KOPT-K1 (cell line): ENCODE measurements around the gene FOXO3.

Source experiments
- H3K27ac ChIP-seq: fragments of 200-600 bp; sonication (generic); 2 replicates; pipeline ENCODE4 v1.5.1; 2016; ENCODE audit warnings: antibody characterized with exemption, mild to moderate bottlenecking, low read depth, low read length; ENCODE audit not compliant: poor library complexity, severe bottlenecking
- H3K36me3 ChIP-seq: fragments of 200-600 bp; sonication (generic); 2 replicates; pipeline ENCODE4 v1.5.1; 2017; ENCODE audit warnings: antibody characterized with exemption, mild to moderate bottlenecking, low read length, moderate library complexity; ENCODE audit not compliant: insufficient read depth
- H3K9me3 ChIP-seq: fragments of 200-600 bp; sonication (generic); 2 replicates; pipeline ENCODE4 v1.5.1; 2017; ENCODE audit warnings: antibody characterized with exemption, low read length, mild to moderate bottlenecking; ENCODE audit not compliant: insufficient read depth, poor library complexity, severe bottlenecking

Gene FOXO3

DNA sequence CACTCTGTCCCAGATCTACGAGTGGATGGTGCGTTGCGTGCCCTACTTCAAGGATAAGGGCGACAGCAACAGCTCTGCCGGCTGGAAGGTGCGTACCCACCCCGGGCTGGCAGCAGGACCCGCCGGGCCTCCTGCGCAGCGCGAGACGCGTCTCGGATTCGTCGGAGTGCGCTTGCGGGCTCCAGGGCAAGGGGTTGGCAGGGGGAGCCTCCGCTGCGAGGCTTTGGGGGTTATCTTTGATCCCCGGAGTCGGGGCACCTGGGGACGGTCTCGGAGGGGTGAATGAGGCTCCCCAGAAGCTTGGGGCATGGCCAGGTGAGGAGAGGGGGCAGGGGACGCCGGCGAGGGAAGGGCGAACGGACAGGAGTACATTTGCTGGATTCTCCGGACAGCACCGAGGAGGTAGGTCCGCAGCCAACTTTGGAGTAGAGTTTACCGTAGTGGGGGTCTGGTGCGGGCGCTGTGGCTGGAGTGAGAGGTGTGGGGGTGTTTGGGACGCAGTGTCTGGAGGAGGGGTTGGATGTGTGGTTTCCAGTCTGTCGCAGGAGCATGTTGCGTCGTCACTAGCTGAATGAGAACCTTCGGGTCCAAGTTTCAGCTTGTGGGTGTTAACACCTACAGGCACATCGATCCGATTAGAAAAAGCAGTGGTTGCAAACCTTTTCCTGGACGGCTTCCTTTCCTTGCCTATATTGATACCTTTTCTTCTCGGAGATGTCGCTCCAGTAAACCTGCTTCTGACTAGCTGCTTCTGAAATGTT is 1.2 kb downstream of the FOXO3 start:
- H3K36me3 ChIP-seq: peaks cover 11% of the 10 kb centered on the region; the same call in 1 of the 2 replicates
- no peaks in the 10 kb centered on the region for H3K9me3 ChIP-seq
- H3K27ac ChIP-seq: no peak overlapping the region

GRCh38 chr6:108562503-108562993 is 1.8 kb downstream of the FOXO3 start:
- H3K27ac ChIP-seq: no peak overlapping the region

GRCh38 chr6:108563292-108563691 is 2.6 kb downstream of the FOXO3 start:
- Histone ChIP-seq H3K27ac (no peak overlapping the region), H3K9me3 (no peaks in the 10 kb centered on the region)

More at GRCh38 chr6:108562503-108562993, 1.8 kb downstream of the FOXO3 start:
- Histone ChIP-seq H3K9me3 (no peaks in the 10 kb centered on the region), H3K36me3 (peaks cover 17% of the 10 kb centered on the region; the same call in 1 of the 2 replicates)

GRCh38 chr6:108564178-108564577 is 3.5 kb downstream of the FOXO3 start:
- Histone ChIP-seq H3K36me3 (peaks cover 24% of the 10 kb centered on the region; the same call in 1 of the 2 replicates), H3K27ac (no peak overlapping the region)

More at GRCh38 chr6:108563292-108563691, 2.6 kb downstream of the FOXO3 start:
- H3K36me3 ChIP-seq: peaks cover 18% of the 10 kb centered on the region; the same call in 1 of the 2 replicates

GRCh38 chr6:108565091-108565766 is 4.5 kb downstream of the FOXO3 start:
- no peaks in the 10 kb centered on the region for H3K9me3 ChIP-seq
- no peak overlapping the region for H3K27ac ChIP-seq
- H3K36me3 ChIP-seq: peaks cover 35% of the 10 kb centered on the region

More at GRCh38 chr6:108564178-108564577, 3.5 kb downstream of the FOXO3 start:
- no peaks in the 10 kb centered on the region for H3K9me3 ChIP-seq

DNA sequence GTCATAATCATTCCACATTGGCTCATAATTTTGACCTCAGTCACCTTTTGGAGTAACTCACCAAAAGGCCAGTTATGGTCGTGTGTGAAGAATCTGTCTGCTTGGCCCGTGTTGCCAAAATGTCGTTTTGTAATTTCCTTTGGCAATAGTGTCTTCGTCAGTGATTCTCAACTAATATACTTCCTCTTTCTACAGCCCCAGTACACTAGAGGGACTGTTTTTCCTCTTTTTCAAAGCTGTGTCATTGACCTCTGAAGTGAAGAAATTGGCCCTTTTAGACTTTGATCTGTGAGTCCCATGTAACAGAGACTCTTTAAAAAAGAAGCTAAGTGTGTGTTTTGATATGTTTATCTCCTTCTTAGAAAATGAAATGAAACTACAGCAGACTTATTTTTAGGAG is 5.2 kb downstream of the FOXO3 start:
- Histone ChIP-seq H3K9me3 (no peaks in the 10 kb centered on the region), H3K27ac (no peak overlapping the region), H3K36me3 (peaks cover 41% of the 10 kb centered on the region)

DNA sequence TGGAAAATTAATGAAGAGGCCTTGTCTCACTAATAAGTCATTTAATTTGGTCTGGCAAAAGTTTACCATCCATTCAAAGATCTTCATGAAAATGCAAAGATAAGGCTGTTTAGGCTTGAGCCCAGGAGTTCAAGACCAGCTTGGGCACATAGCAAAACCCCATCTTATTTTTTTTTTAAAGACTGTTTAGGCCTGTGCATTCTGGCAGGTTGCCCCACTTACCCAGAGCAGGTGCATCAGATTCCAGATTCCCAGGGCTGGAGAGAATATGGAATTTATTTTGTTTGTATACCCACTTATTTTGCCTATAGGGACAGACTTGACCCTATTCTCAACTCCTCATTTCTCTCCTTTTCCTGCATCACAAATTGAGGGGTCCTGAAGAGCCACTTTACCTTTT is 5.7 kb downstream of the FOXO3 start:
- Histone ChIP-seq H3K9me3 (no peaks in the 10 kb centered on the region), H3K36me3 (peaks cover 46% of the 10 kb centered on the region), H3K27ac (no peak overlapping the region)

DNA sequence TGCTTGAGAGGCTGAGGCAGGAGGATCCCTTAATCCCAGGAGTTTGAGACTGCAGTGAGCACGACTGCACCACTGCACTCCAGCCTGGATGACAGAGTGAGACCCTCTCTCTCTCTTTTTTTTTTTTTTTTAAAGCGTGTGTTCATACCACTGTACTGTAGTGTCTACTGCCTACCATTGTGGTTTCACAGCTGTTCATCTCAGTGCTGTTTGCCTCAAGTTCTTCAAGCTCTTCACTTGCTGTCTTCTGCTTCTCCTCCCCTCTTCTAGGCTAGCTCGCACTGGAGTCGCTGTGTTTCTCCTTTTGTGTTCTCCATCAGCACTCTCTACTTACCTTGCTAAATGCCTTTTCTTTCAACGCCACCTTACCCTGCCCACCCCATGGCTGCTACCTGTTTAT is 7.4 kb downstream of the FOXO3 start:
- Histone ChIP-seq H3K27ac (no peak overlapping the region), H3K36me3 (peaks cover 51% of the 10 kb centered on the region), H3K9me3 (no peaks in the 10 kb centered on the region)

DNA sequence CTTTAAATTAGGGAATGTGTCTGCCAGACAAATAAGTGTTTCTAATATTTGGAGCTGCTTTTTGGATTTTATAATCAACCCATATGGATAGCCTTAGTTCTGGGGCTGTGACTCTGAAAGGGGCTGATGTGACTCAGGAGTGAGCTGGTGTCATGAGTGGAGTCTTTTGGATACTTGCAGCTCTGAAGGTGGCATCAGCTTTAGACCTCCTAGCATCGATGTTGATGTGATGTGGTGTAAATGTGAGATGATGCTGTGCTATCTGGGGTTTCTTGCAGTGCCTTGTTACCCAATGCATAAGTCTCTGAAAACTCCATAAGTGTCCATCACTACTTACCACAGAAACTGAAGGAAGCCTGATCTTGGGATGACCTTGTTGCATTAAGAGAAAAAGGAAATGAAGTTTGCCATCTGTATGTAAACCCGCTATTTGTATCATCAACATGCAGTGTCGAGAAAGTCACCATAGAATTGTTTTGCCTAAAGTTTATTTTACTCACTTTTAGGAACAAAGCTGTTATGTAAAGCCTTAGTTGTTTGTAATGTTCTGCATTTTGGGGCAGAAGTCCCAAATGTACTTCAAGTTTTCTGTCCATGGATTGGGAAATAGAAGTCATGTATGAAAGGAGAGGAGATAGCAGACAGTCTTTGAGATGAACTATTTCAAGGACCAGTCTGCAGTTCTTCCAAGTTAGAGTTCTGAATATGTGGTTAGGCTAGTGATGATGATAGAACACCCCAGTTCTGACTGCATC is 8.0 kb downstream of the FOXO3 start:
- H3K9me3 ChIP-seq: no peaks in the 10 kb centered on the region
- no peak overlapping the region for H3K27ac ChIP-seq
- H3K36me3 ChIP-seq: peaks cover 47% of the 10 kb centered on the region

- Histone ChIP-seq H3K27ac (no peak overlapping the region), H3K9me3 (no peaks in the 10 kb centered on the region), H3K36me3 (peaks cover 47% of the 10 kb centered on the region)
Measured at GRCh38 chr6:108570517-108570916, 9.8 kb downstream of the FOXO3 start.

- Histone ChIP-seq H3K27ac (no peak overlapping the region), H3K9me3 (no peaks in the 10 kb centered on the region), H3K36me3 (peaks cover 25% of the 10 kb centered on the region)
Measured at GRCh38 chr6:108574457-108575141, 13.9 kb downstream of the FOXO3 start.

DNA sequence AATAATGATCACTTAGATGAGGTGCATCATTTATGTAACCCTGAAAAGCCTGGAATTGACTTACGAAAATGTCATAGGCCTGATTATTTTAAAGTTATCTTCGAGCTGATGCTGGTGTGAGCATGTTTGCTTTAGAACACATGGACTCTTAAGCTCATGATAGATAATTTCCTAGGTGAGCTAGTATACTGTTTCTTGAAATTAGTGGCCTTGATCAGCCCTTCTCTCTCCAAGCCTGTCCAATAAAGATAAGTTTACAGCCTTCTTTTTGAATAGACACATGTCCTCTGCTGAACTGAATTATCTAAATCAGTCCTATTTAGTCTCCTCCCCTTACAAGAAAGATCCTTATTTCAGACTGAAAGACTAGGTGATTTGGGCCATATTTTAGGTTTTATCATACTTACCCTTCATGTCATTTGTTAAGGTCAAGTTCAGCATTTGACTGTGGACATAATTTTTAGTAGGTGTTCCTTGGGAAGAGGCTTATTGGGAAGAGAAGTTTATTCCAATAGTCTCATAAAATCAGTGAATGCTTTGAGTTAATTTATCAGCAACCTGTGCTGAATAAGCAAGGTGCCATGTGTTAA is 15.3 kb downstream of the FOXO3 start:
- H3K9me3 ChIP-seq: no peaks in the 10 kb centered on the region
- peaks cover 11% of the 10 kb centered on the region for H3K36me3 ChIP-seq
- no peak overlapping the region for H3K27ac ChIP-seq

DNA sequence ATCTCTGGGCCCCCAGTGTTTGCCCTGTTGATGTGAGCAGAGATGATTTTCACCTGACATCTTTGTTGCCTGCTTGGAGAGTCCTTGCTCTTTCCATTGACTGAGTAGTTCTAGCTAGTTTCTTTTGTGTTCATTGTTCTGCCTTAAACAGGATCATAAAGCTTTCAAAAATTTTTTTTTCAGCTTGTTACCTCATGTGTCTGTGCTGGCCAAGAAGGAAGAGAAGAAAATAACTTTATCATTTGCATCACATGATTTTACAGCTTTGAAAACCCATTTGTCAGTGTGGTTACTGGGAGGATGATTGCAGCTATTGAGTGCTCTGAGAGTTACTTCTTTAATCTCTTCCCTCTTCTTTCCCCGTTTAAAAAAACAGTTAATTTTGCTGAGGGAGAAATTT is 16.0 kb downstream of the FOXO3 start:
- Histone ChIP-seq H3K9me3 (no peaks in the 10 kb centered on the region), H3K27ac (peak overlapping the region; percentile 12), H3K36me3 (0 out of 2 replicates have a peak, but pooled peaks cover 5% of the 10 kb centered on the region)

- Histone ChIP-seq H3K27ac (no peak overlapping the region), H3K9me3 (no peaks in the 10 kb centered on the region), H3K36me3 (no peaks in the 10 kb centered on the region)
Measured at GRCh38 chr6:108578166-108578565, 17.4 kb downstream of the FOXO3 start.
